IMR-90 (cell line): ENCODE results near the gene MB21D2. TPM values are rescaled to one million over a fixed set of nuclear protein-coding genes. Genes with fewer than 3 reads are reported as not detected.

Source experiments
- ATAC-seq: fragments of 200-7000 bp; cut with Tn5 transposase; 2 replicates; pipeline ENCODE4 v1.9.1; 2020; ENCODE audit warnings: low read depth, mild to moderate bottlenecking, moderate library complexity
- BruUV-seq: library from RNA; stranded (reverse); fragments of 400-500 nt; replicated peaks from 2 replicates; lab custom pipeline; 2021; lab: Mats Ljungman, UMichigan
- CTCF ChIA-PET: fragments of 300-600 bp; formaldehyde crosslinking; extraction: SDS; loops from one replicate; lab custom pipeline; 2021; ENCODE audit warnings: antibody characterized with exemption; lab: Yijun Ruan, JAX
- POLR2A ChIA-PET: fragments of 300-600 bp; sonication (Branson Sonifier 250); formaldehyde crosslinking; loops from one replicate; lab custom pipeline; 2022; ENCODE audit warnings: antibody characterized with exemption; ENCODE audit not compliant: unreplicated experiment; lab: Charles Lee
- DNase-seq: peaks from one replicate; pipeline ENCODE4 v3.0.0; 2013
- H2AFZ ChIP-seq: replicated peaks from 2 replicates; pipeline ENCODE3; 2013; ENCODE audit warnings: low read length, mild to moderate bottlenecking; ENCODE audit not compliant: poor library complexity
- H2AK5ac ChIP-seq: 2 replicates; pipeline ENCODE4 v1.6.1; 2013; ENCODE audit warnings: low read depth, low read length, inconsistent platforms
- H2AK9ac ChIP-seq: replicated peaks from 2 replicates; pipeline ENCODE3; 2013; ENCODE audit warnings: mild to moderate bottlenecking, low read depth, low read length, moderate library complexity; ENCODE audit not compliant: poor library complexity
- H2BK120ac ChIP-seq: 2 replicates; pipeline ENCODE4 v1.6.1; 2013; ENCODE audit warnings: low read depth, low read length, inconsistent platforms
- H2BK15ac ChIP-seq: 3 replicates; pipeline ENCODE4 v1.6.1; 2013; ENCODE audit warnings: low read depth, low read length, inconsistent platforms
- H2BK20ac ChIP-seq: 2 replicates; pipeline ENCODE4 v1.6.1; 2013; ENCODE audit warnings: low read depth, mild to moderate bottlenecking, inconsistent platforms, low read length, moderate library complexity
- H2BK5ac ChIP-seq: 2 replicates; pipeline ENCODE4 v1.6.1; 2013; ENCODE audit warnings: mild to moderate bottlenecking, low read depth, low read length, inconsistent platforms; ENCODE audit not compliant: poor library complexity, severe bottlenecking
- H3K14ac ChIP-seq: replicated peaks from 2 replicates; pipeline ENCODE4 v1.6.1; 2013; ENCODE audit warnings: low read depth, low read length, inconsistent platforms
- H3K18ac ChIP-seq: 2 replicates; pipeline ENCODE4 v1.6.1; 2013; ENCODE audit warnings: low read depth, low read length, control low read depth
- H3K23ac ChIP-seq: 2 replicates; pipeline ENCODE4 v1.6.1; 2013; ENCODE audit warnings: low read depth, low read length, inconsistent platforms
- H3K27ac ChIP-seq: 2 replicates; pipeline ENCODE4 v1.5.1; 2013; ENCODE audit warnings: mild to moderate bottlenecking, control low read depth, low read length; ENCODE audit not compliant: insufficient read depth
- H3K27me3 ChIP-seq: 2 replicates; pipeline ENCODE4 v1.6.1; 2013; ENCODE audit warnings: low read length; ENCODE audit not compliant: control insufficient read depth, insufficient read depth
- H3K36me3 ChIP-seq: 2 replicates; pipeline ENCODE4 v1.6.1; 2013; ENCODE audit warnings: low read length, mixed read lengths; ENCODE audit not compliant: control insufficient read depth, insufficient read depth
- H3K4ac ChIP-seq: 2 replicates; pipeline ENCODE4 v1.6.1; 2013; ENCODE audit warnings: low read depth, low read length, inconsistent platforms
- H3K4me1 ChIP-seq: 2 replicates; pipeline ENCODE4 v1.6.1; 2013; ENCODE audit warnings: low read length, mixed read lengths; ENCODE audit not compliant: control insufficient read depth, insufficient read depth
- H3K4me2 ChIP-seq: 2 replicates; pipeline ENCODE4 v1.6.1; 2013; ENCODE audit warnings: low read depth, mild to moderate bottlenecking, control low read depth, low read length, moderate library complexity
- H3K4me3 ChIP-seq: 2 replicates; pipeline ENCODE4 v1.5.1; 2013; ENCODE audit warnings: low read depth, mild to moderate bottlenecking, control low read depth, low read length, moderate library complexity; ENCODE audit not compliant: insufficient read depth
- H3K56ac ChIP-seq: 2 replicates; pipeline ENCODE4 v1.6.1; 2013; ENCODE audit warnings: low read length, inconsistent platforms; ENCODE audit not compliant: insufficient read depth; ENCODE audit errors: extremely low read depth
- H3K79me1 ChIP-seq, 2 experiments: 2 replicates each; pipeline ENCODE4 v1.6.1; 2013; ENCODE audit warnings: low read length in 2 of 2, inconsistent platforms in 1 of 2, low read depth in 1 of 2
- H3K9ac ChIP-seq: 2 replicates; pipeline ENCODE4 v1.6.1; 2013; ENCODE audit warnings: low read depth, low read length, control low read depth
- H3K9me1 ChIP-seq: 2 replicates; pipeline ENCODE4 v1.6.1; 2013; ENCODE audit warnings: low read length, inconsistent platforms; ENCODE audit not compliant: insufficient read depth
- H3K9me3 ChIP-seq: 2 replicates; pipeline ENCODE4 v1.6.1; 2013; ENCODE audit warnings: low read length; ENCODE audit not compliant: control insufficient read depth, insufficient read depth
- H4K20me1 ChIP-seq: 2 replicates; pipeline ENCODE4 v1.6.1; 2013; ENCODE audit warnings: low read length, inconsistent platforms; ENCODE audit not compliant: insufficient read depth
- H4K5ac ChIP-seq: 2 replicates; pipeline ENCODE4 v1.6.1; 2013; ENCODE audit warnings: mild to moderate bottlenecking, low read depth, low read length, control low read depth
- H4K8ac ChIP-seq, 2 experiments: 2 replicates each; pipeline ENCODE4 v1.6.1; 2013; ENCODE audit warnings: low read depth in 2 of 2, low read length in 2 of 2, control low read depth in 1 of 2, inconsistent platforms in 1 of 2
- H4K91ac ChIP-seq: 2 replicates; pipeline ENCODE4 v1.6.1; 2013; ENCODE audit warnings: low read depth, low read length, inconsistent platforms; ENCODE audit not compliant: insufficient read depth
- BHLHE40 ChIP-seq: fragments of 150-350 bp; IDR thresholded peaks from 2 replicates; pipeline ENCODE4 v1.6.1; 2016; ENCODE audit warnings: mild to moderate bottlenecking, low read depth, low read length
- CHD1 ChIP-seq: IDR thresholded peaks from 2 replicates; pipeline ENCODE4 v1.6.1; 2012; ENCODE audit warnings: low read depth, low read length, improper control_type of control experiment
- CTCF ChIP-seq: conservative IDR thresholded peaks from 2 replicates; pipeline ENCODE4 v1.5.1; 2012; ENCODE audit warnings: mild to moderate bottlenecking, low read depth, low read length, improper control_type of control experiment
- ELK1 ChIP-seq: fragments of 150-350 bp; IDR thresholded peaks from 2 replicates; pipeline ENCODE4 v1.6.1; 2016; ENCODE audit warnings: low read depth, mild to moderate bottlenecking, low read length, moderate library complexity, borderline replicate concordance
- MAFK ChIP-seq: IDR thresholded peaks from 2 replicates; pipeline ENCODE4 v1.6.1; 2012; ENCODE audit warnings: low read depth, low read length, improper control_type of control experiment
- MAZ ChIP-seq: IDR thresholded peaks from 2 replicates; pipeline ENCODE4 v1.6.1; 2012; ENCODE audit warnings: low read depth, mild to moderate bottlenecking, low read length, improper control_type of control experiment, moderate library complexity, borderline replicate concordance
- MXI1 ChIP-seq: IDR thresholded peaks from 2 replicates; pipeline ENCODE4 v1.6.1; 2012; ENCODE audit warnings: low read depth, mild to moderate bottlenecking, low read length, moderate library complexity, borderline replicate concordance
- NFE2L2 ChIP-seq: fragments of 150-350 bp; IDR thresholded peaks from 2 replicates; pipeline ENCODE4 v1.6.1; 2016; ENCODE audit warnings: low read depth, mild to moderate bottlenecking, low read length
- POLR2A ChIP-seq: IDR thresholded peaks from 2 replicates; pipeline ENCODE4 v1.6.1; 2012; ENCODE audit warnings: mild to moderate bottlenecking, low read depth, low read length
- RCOR1 ChIP-seq: IDR thresholded peaks from 2 replicates; pipeline ENCODE4 v1.6.1; 2012; ENCODE audit warnings: mild to moderate bottlenecking, low read length, improper control_type of control experiment; ENCODE audit not compliant: insufficient replicate concordance
- SMC3 ChIP-seq: fragments of 150-350 bp; IDR thresholded peaks from 2 replicates; pipeline ENCODE4 v1.6.1; 2016; ENCODE audit warnings: low read depth, mild to moderate bottlenecking, antibody characterized with exemption, low read length, moderate library complexity
- WGBS, 2 experiments: methylation state at CpG; one replicate each; pipeline versions ENCODE4 v1.1.5 to v1.1.7; 2013; ENCODE audit warnings: missing lambda C conversion rate in 2 of 2; ENCODE audit not compliant: insufficient read length in 1 of 2; ENCODE audit errors: extremely low coverage in 2 of 2; 5-methylcytosine and 5-hydroxymethylcytosine counted together
- dilution Hi-C: fragments of 300-500 bp; cut with HindIII; formaldehyde crosslinking; loops from one replicate; pipeline ENCODE4 v1.14.3; 2018; ENCODE audit warnings: low sequenced_read_pairs; ENCODE audit not compliant: unreplicated experiment
- in situ Hi-C: fragments of 300-500 bp; cut with MboI; formaldehyde crosslinking; loops from 3 replicates; pipeline ENCODE4 v1.14.3; 2019; ENCODE audit warnings: low sequenced_read_pairs, inconsistent platforms, mixed read lengths
- intact Hi-C: fragments of 100-400 bp; cut with micrococcal nuclease; formaldehyde crosslinking; loops from 2 replicates; pipeline ENCODE4 v1.10.0; 2022
- polyA plus RNA-seq, 3 experiments: library from polyadenylated mRNA; depleted of rRNA; stranded (reverse); fragments of >200 nt; gene quantifications; 2 replicates each; pipeline ENCODE4 v1.2.3, GENCODE V29; 2012; ENCODE audit warnings: low replicate concordance in 1 of 3
- total RNA-seq: library from RNA; depleted of rRNA; stranded (reverse); fragments of >200 nt; gene quantifications from 2 replicates; pipeline ENCODE4 v1.2.3, GENCODE V29; 2012

Gene MB21D2
- total and polyA plus RNA-seq, 2 of the 4 experiments (the other 2 are of a cell fraction): 13.6 to 44.8 TPM

GRCh38 chr3:192905980-192906678 lies 11.5 kb downstream of the MB21D2 start:
- DNase-seq: no peak
- Histone ChIP-seq H2BK20ac (no peak overlapping the region; the same call in 1 of the 2 replicates), H3K56ac (no peak overlapping the region), H3K9me1 (peaks cover 10% of the 10 kb centered on the region), H2AK9ac (no peak overlapping the region), H3K36me3 (no peaks in the 10 kb centered on the region), H3K9ac (no peak overlapping the region), H3K27me3 (no peaks in the 10 kb centered on the region), H4K8ac (no peak overlapping the region), H3K27ac (no peak overlapping the region), H3K9me3 (no peaks in the 10 kb centered on the region), H3K14ac (no peak overlapping the region), H3K79me1 (peaks cover 19 to 66% of the 10 kb centered on the region in 2 experiments), H3K4me2 (no peak overlapping the region), H2AK5ac (no peak overlapping the region), H2BK120ac (no peak overlapping the region), H4K91ac (no peak overlapping the region), H3K4ac (no peak overlapping the region), H2BK5ac (no peak overlapping the region), H3K23ac (no peak overlapping the region), H3K4me3 (no peak overlapping the region), H4K20me1 (no peaks in the 10 kb centered on the region), H3K18ac (no peak overlapping the region), H4K5ac (no peak overlapping the region), H2AFZ (no peak overlapping the region), H3K4me1 (peaks cover 11% of the 10 kb centered on the region), H2BK15ac (no peak overlapping the region)
- TF ChIP-seq NFE2L2: no peak
- TF ChIP-seq MAFK: no peak
- no peak for TF ChIP-seq ELK1
- TF ChIP-seq BHLHE40: no peak
- no peak for TF ChIP-seq MXI1
- no peak for TF ChIP-seq POLR2A
- TF ChIP-seq RCOR1: no peak
- no peak for TF ChIP-seq SMC3
- TF ChIP-seq CHD1: no peak
- TF ChIP-seq CTCF: no peak
- TF ChIP-seq MAZ: no peak
- no TSS peak for BruUV-seq
- dilution Hi-C loops (no loop called here), in situ Hi-C loops (no loop called here), intact Hi-C loops (no loop called here)
- WGBS, 2 experiments: 100% methylated on average over 1 of the region's 3 CpGs; no CpG with 5 or more reads in 1 of the 2 experiments
- no peak for ATAC-seq
- ChIA-PET POLR2A (no interaction called here), CTCF (interaction anchor here (0.7 kb wide), 1 partner anchor 89 kb away, joined by 3 read pairs; no protein-coding TSS in a partner anchor)
